GM19328 (cell line): ENCODE results near the gene ZSWIM1.
A peak's percentile ranks its signal among the peaks of the same experiment; 100 is the strongest.

Experiments used
- ATAC-seq: cut with Tn5 transposase; IDR thresholded peaks from one replicate; pipeline ENCODE4 v1.9.1; 2021; ENCODE audit warnings: mild to moderate bottlenecking, moderate library complexity; ENCODE audit not compliant: unreplicated experiment

Gene ZSWIM1

GRCh38 chr20:45907219-45907948, 26.4 kb downstream of the ZSWIM1 start:
- ATAC-seq, result no peak

- no peak for ATAC-seq
Measured at GRCh38 chr20:45908084-45908483, 27.1 kb downstream of the ZSWIM1 start.

- ATAC-seq, result no peak
Measured at GRCh38 chr20:45909336-45909808, 28.3 kb downstream of the ZSWIM1 start.

GRCh38 chr20:45909817-45910669, 29.0 kb downstream of the ZSWIM1 start:
- ATAC-seq, result no peak

GRCh38 chr20:45910670-45911485, 29.9 kb downstream of the ZSWIM1 start:
- ATAC-seq, result peak; percentile 89

- ATAC-seq, result no peak
Measured at GRCh38 chr20:45911486-45912343, 30.7 kb downstream of the ZSWIM1 start, which contains the start of gene PLTP. PLTP (minus strand) TSS chr20:45912155; CDS start chr20:45911452, 703 bp downstream.

GRCh38 chr20:45912344-45912682, 31.3 kb downstream of the ZSWIM1 start:
- ATAC-seq, result no peak

- no peak for ATAC-seq
Measured at GRCh38 chr20:45913116-45913515, 32.1 kb downstream of the ZSWIM1 start.

- no peak for ATAC-seq
Measured at GRCh38 chr20:45917790-45918141, 36.7 kb downstream of the ZSWIM1 start.

GRCh38 chr20:45918182-45918737, 37.2 kb downstream of the ZSWIM1 start:
- ATAC-seq, result no peak

GRCh38 chr20:45918779-45919537, 37.9 kb downstream of the ZSWIM1 start:
- ATAC-seq, result no peak

- no peak for ATAC-seq
Measured at GRCh38 chr20:45919542-45920399, 38.7 kb downstream of the ZSWIM1 start.

- ATAC-seq, result no peak
Measured at GRCh38 chr20:45920462-45921336, 39.7 kb downstream of the ZSWIM1 start.

GRCh38 chr20:45921337-45922189, 40.5 kb downstream of the ZSWIM1 start:
- ATAC-seq, result no peak

- ATAC-seq, result no peak
Measured at GRCh38 chr20:45924391-45925261, 43.6 kb downstream of the ZSWIM1 start.
